Measurements from ENCODE around the gene SETDB2.

DNA sequence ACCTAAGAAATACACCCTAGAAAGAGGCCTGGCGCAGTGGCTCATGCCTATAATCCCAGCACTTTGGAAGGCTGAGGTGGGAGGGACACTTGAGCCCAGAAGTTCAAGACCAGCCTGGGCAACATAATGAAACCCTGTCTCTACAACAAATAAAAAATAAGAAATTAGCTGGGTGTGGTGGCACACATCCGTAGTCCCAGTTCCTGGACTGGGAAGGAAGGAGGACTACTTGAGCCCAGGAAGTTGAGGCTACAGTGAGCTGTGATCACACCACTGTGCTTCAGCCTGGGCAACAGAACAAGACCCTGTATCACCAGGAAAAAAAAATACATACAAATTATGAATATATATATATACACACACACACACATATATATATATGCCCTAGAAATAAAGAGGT is 94.3 kb downstream of the SETDB2 start:
- TF ChIP-seq POLR2AphosphoS5 (IDR thresholded peaks at IDR 0.05; ENCODE audit: borderline replicate concordance, low read depth, low read length) (no peak), EZH2 (IDR thresholded peaks at IDR 0.05) (no peak), FOXP2 (optimal IDR thresholded peaks at IDR 0.05; ENCODE audit: control extremely low read depth, extremely low read length, insufficient read depth) (no peak)
